ENCODE measurements around the gene PFKP. TPM values are rescaled to one million over a fixed set of nuclear protein-coding genes. Genes with fewer than 3 reads are reported as not detected.

Gene PFKP
- total RNA-seq, 4 donors from 2014 or later: 54.9 to 79.3 (median 65.5) TPM

DNA sequence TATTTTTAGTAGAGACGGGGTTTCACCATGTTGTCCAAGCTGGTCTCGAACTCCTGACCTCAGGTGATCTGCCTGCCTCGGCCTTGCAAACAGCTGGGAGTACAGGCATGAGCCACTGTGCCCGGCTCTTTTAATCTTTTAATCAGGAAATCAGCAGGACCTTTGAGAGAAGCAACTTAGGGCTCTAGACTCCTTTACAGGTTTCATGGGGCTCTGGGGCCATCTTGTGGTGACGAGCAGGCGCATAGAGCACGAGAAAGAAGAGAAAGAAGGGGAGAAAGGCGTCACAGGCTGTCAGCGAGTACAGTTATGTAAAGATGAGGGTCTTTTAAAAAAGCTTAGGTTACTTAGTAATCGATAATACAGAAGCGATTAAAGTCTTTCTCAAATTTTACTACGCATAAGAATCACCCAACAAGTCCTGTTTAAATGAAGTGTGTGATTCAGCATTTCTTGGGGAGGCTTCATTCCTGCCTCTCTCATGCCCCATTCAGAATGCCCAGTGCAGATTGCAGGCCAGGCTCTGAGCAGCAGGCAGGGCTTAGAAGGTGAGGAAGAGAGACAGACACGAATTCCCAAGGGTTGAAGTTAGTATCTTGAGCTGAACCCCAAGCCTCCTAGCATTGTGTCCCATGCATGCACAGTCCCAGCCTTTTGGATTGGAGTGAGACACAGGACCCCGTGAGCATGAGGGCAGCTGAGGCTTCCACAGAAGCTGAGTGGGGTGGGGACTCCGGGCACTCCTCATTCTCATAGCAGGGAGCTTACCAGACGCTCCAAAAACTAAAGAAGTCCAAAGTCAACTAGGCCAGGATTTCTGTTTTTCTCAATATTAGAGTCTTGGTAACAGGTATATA, 23.6 kb upstream of the PFKP start:
- DNase-seq (ENCODE audit: low spot score in 2 of 2): no peak
- 22 to 28% methylated on average over 16 of the region's 16 CpGs for WGBS, 2 donors

DNA sequence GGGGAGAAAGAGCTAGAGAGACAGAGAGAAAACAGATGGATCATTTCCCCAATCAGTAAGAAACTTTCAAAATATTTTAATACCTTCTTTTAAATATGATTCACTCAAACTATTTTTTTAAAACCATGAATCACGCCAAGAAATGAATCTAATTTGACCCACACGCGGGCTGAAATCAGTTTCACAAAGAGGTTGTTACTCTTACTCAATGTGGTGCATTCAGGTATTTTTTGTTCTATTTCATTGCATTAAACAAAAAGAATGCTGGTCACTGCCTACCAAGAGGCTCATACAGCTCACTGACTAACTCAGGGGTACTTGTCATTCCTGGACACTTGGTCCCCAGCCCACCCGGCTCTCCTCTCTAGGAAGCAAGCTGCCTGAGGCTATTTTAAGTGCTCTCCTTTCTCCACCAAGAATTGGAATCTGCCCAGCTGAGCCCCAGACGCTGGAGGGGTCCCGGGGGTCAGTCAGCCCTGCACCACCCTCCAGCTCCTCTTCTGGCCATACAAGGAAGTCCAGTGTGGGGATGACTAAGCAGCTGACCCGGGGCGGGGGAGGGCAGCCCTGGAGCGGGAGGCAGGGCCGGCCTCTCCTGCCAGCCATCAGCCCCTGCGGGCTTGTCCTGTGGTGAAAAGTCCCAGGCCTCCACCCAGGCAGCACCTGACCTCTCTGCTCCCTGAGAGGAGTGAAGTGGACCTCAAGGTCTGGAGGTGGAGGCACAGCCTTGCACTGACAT, 21.7 kb upstream of the PFKP start:
- TF ChIP-seq POLR2A (IDR thresholded peaks at IDR 0.05): no peak
- TF ChIP-seq, protein P1, sequence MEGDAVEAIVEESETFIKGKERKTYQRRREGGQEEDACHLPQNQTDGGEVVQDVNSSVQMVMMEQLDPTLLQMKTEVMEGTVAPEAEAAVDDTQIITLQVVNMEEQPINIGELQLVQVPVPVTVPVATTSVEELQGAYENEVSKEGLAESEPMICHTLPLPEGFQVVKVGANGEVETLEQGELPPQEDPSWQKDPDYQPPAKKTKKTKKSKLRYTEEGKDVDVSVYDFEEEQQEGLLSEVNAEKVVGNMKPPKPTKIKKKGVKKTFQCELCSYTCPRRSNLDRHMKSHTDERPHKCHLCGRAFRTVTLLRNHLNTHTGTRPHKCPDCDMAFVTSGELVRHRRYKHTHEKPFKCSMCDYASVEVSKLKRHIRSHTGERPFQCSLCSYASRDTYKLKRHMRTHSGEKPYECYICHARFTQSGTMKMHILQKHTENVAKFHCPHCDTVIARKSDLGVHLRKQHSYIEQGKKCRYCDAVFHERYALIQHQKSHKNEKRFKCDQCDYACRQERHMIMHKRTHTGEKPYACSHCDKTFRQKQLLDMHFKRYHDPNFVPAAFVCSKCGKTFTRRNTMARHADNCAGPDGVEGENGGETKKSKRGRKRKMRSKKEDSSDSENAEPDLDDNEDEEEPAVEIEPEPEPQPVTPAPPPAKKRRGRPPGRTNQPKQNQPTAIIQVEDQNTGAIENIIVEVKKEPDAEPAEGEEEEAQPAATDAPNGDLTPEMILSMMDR (IDR thresholded peaks at IDR 0.05): no peak
- H3K4me3 ChIP-seq (ENCODE audit: low read depth, poor library complexity, severe bottlenecking): no peak overlapping the region
- intact Hi-C loops (cut with DNase I; ENCODE audit: low total_unique reads): no loop called here
- 23 to 31% methylated on average over 11 of the region's 11 CpGs for WGBS, 2 donors
- DNase-seq (ENCODE audit: low spot score in 2 of 2): no peak

More for the DNA sequence above, 23.6 kb upstream of the PFKP start:
- no peak for TF ChIP-seq POLR2A (IDR thresholded peaks at IDR 0.05)
- TF ChIP-seq, protein P1 (IDR thresholded peaks at IDR 0.05): no peak
- no peak overlapping the region for H3K4me3 ChIP-seq (ENCODE audit: low read depth, poor library complexity, severe bottlenecking)
- intact Hi-C loops (cut with DNase I; ENCODE audit: low total_unique reads): no loop called here

DNA sequence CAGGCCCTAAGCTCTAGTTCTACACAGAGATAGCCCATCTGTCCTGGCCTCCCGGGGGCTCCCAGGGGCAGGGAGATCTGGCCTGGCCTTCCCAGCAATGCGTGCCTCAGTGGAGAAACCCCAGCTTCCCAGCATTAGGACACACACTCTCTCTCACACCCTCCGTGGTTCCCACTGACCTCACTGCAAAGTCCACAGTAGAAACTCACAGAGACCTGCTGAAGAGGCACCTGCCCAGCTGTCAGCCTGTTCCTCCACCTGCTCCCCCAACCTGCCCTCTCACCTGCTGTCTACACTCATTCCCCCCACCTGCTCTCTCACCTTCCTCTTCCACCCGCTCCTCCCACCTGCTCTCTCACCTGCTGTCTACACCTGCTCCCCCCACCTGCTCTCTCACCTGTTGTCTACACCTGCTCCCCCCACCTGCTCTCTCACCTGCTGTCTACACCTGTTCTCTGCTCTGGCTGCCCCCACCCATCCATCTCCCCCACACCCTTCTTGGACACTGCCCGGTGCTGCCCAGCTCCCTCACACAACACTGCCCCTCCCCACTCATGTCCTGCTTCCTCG, 21.1 kb upstream of the PFKP start:
- intact Hi-C loops (cut with DNase I; ENCODE audit: low total_unique reads): no loop called here
- no peak for DNase-seq (ENCODE audit: low spot score in 2 of 2)
- H3K4me3 ChIP-seq (ENCODE audit: low read depth, poor library complexity, severe bottlenecking): no peak overlapping the region
- no peak for TF ChIP-seq POLR2A (IDR thresholded peaks at IDR 0.05)
- TF ChIP-seq, protein P1 (IDR thresholded peaks at IDR 0.05): no peak
- WGBS, 2 donors: 58 to 73% methylated on average over 6 of the region's 6 CpGs

DNA sequence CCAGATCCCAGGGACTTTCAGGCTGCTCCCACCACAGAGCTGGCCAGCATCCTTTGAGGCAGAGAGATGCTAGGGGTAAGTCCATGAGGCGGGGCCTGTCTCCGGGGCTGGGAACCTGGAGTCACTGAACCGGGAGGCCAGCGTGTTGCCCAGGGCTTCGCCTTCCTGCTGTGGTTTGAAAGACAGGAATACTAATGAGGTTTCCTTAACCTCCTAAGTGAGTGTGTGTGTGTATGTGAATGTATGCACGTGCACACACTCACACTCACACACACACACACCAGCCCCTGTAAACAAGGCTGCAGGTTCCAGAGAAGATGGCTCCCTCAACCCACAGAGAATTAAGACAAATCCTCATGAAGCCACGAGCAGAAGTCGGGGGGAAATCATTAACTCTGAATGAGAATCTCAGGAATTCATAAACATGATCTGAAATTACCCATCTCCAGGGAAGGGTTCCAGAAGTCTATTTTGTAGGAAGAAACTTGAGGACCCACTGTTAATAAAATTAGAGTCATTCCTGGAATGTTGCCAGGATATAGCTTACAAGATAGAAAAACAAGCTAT, 20.3 kb upstream of the PFKP start:
- no peak for DNase-seq (ENCODE audit: low spot score in 2 of 2)
- TF ChIP-seq, protein P1 (IDR thresholded peaks at IDR 0.05): no peak
- TF ChIP-seq POLR2A (IDR thresholded peaks at IDR 0.05): no peak
- H3K4me3 ChIP-seq (ENCODE audit: low read depth, poor library complexity, severe bottlenecking): no peak overlapping the region
- intact Hi-C loops (cut with DNase I; ENCODE audit: low total_unique reads): no loop called here
- 32 to 62% methylated on average over 8 of the region's 8 CpGs for WGBS, 2 donors

DNA sequence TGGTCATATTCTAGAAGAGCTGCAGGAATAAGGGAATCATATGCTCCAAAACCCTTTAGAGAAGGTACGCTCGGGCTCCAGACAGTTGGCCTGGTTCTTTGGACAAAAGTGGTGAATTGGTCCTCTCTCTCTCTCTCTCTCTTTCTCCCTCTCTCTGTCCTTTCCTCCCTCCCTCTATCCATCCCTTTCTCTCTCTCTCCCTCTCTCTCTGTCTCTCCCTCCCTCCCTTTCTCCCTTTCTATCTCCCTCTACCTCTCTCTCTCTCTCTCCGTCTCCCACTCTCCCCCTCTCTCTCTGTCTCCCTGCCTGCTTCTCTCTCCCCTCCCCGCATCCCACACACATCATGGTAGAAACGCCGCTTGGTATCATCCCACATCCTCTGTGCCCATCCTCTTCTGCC, 19.8 kb upstream of the PFKP start:
- DNase-seq (ENCODE audit: low spot score in 2 of 2): no peak
- WGBS, 2 donors: 77 to 91% methylated on average over 6 of the region's 6 CpGs
- TF ChIP-seq, protein P1 (IDR thresholded peaks at IDR 0.05): no peak
- no peak for TF ChIP-seq POLR2A (IDR thresholded peaks at IDR 0.05)
- intact Hi-C loops (cut with DNase I; ENCODE audit: low total_unique reads): no loop called here
- H3K4me3 ChIP-seq (ENCODE audit: low read depth, poor library complexity, severe bottlenecking): no peak overlapping the region

Measured in lower leg skin (tissue), 4 donors.